SK-N-SH treated with all-trans-retinoic acid at 6 μM for 48 hours (cell line): ENCODE data around the gene PRKCZ.

Experiments used
- PATZ1 ChIP-seq: fragments of 250-450 bp; sonication (Bioruptor Pico); IDR thresholded peaks from 2 replicates; pipeline ENCODE4 v1.8.0; 2020; ENCODE audit warnings: mild to moderate bottlenecking, moderate library complexity, borderline replicate concordance
- ZFP30 ChIP-seq: fragments of 450-650 bp; formaldehyde crosslinking; IDR thresholded peaks from 2 replicates; pipeline ENCODE4 v1.5.0; 2022; ENCODE audit warnings: mild to moderate bottlenecking, moderate library complexity

DNA sequence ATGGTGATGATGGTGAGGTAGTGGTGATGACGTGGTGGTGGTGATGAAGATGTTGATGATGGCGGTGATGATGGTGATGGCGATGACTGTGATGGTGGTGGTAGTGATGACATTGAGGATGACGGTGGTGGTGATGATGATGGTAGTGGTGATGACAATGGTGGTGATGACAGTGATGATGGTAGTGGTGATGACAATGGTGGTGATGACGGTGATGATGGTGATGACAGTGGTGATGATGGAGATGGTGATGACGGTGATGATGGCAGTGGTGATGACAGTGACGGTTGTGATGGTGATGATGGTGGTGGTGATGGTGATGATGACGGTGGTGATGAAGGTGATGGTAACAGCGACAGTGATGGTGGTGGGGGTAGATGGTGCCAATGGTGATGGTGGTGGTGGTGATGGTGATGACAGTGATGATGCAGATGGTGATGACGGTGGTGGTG, 105.0 kb downstream of the PRKCZ start:
- TF ChIP-seq PATZ1 (CRISPR knock-in tag) (no peak), ZFP30 (no peak)
